ENCODE results near the gene UQCR11. TPM values are rescaled to one million over a fixed set of nuclear protein-coding genes. Genes with fewer than 3 reads are reported as not detected.

UQCR11 gene
- total RNA-seq, 1 donor from 2014 or later = 136 TPM

- DNase-seq (ENCODE audit: low spot score) (no peak), ATAC-seq (no peak)
- intact Hi-C loops (cut with DNase I) = no loop called here
Observed at GRCh38 chr19:1599460-1599846, 5.8 kb downstream of the UQCR11 start.

- DNase-seq (ENCODE audit: low spot score) = no peak
- ATAC-seq = no peak
- intact Hi-C loops (cut with DNase I) = no loop called here
Observed at GRCh38 chr19:1598777-1599459, 6.3 kb downstream of the UQCR11 start.

- DNase-seq (ENCODE audit: low spot score) (no peak), ATAC-seq (no peak)
- intact Hi-C loops (cut with DNase I) = no loop called here
Observed at GRCh38 chr19:1593501-1593772, 11.8 kb downstream of the UQCR11 start.

GRCh38 chr19:1592755-1593500 is 12.3 kb downstream of the UQCR11 start, which contains the start of gene MBD3:
TSS of gene MBD3 (minus strand) at chr19:1592865. CDS start at chr19:1592631, 234 bp downstream.
- ATAC-seq = peak; percentile 97
- intact Hi-C loops (cut with DNase I) = no loop called here
- peak; percentile 94 for DNase-seq (ENCODE audit: low spot score)

- intact Hi-C loops (cut with DNase I) = no loop called here
- ATAC-seq (peak; percentile 85), DNase-seq (ENCODE audit: low spot score) (peak; percentile 89)
Observed at GRCh38 chr19:1592024-1592754, 13.1 kb downstream of the UQCR11 start.

- no peak for DNase-seq (ENCODE audit: low spot score)
- ATAC-seq = no peak
Observed at GRCh38 chr19:1591421-1592023, 13.7 kb downstream of the UQCR11 start.

GRCh38 chr19:1590641-1591397 is 14.4 kb downstream of the UQCR11 start:
- intact Hi-C loops (cut with DNase I) = no loop called here
- ATAC-seq = no peak
- DNase-seq (ENCODE audit: low spot score) = no peak

More at GRCh38 chr19:1591421-1592023, 13.7 kb downstream of the UQCR11 start:
- intact Hi-C loops (cut with DNase I) = no loop called here

GRCh38 chr19:1587872-1588271 is 17.4 kb downstream of the UQCR11 start:
- no peak for DNase-seq (ENCODE audit: low spot score)
- ATAC-seq = no peak
- intact Hi-C loops (cut with DNase I) = no loop called here

- intact Hi-C loops (cut with DNase I) = no loop called here
- ATAC-seq (no peak), DNase-seq (ENCODE audit: low spot score) (no peak)
Observed at GRCh38 chr19:1585243-1585580, 20.1 kb downstream of the UQCR11 start.

- ATAC-seq (no peak), DNase-seq (ENCODE audit: low spot score) (no peak)
- intact Hi-C loops (cut with DNase I) = no loop called here
Observed at GRCh38 chr19:1584500-1585242, 20.6 kb downstream of the UQCR11 start.

- intact Hi-C loops (cut with DNase I) = no loop called here
- ATAC-seq (no peak), DNase-seq (ENCODE audit: low spot score) (no peak)
Observed at GRCh38 chr19:1582201-1582600, 23.1 kb downstream of the UQCR11 start.

GRCh38 chr19:1580957-1581356 is 24.3 kb downstream of the UQCR11 start:
- no peak for DNase-seq (ENCODE audit: low spot score)
- ATAC-seq = no peak
- intact Hi-C loops (cut with DNase I) = no loop called here

- DNase-seq (ENCODE audit: low spot score) = no peak
- intact Hi-C loops (cut with DNase I) = no loop called here
- ATAC-seq = no peak
Observed at GRCh38 chr19:1580382-1580781, 24.9 kb downstream of the UQCR11 start.

- intact Hi-C loops (cut with DNase I) = no loop called here
- ATAC-seq (no peak), DNase-seq (ENCODE audit: low spot score) (no peak)
Observed at GRCh38 chr19:1579222-1579621, 26.0 kb downstream of the UQCR11 start.

GRCh38 chr19:1577929-1578618 is 27.2 kb downstream of the UQCR11 start:
- DNase-seq (ENCODE audit: low spot score) = no peak
- intact Hi-C loops (cut with DNase I) = no loop called here
- ATAC-seq = no peak

GRCh38 chr19:1577090-1577928 is 28.0 kb downstream of the UQCR11 start:
- DNase-seq (ENCODE audit: low spot score) (no peak), ATAC-seq (no peak)
- intact Hi-C loops (cut with DNase I) = no loop called here

Measured in sciatic nerve (tissue), 2 donors.